ENCODE results near the gene LTBP1.
"Not testable (repeated sequence)": the region's sequence is repeated elsewhere in the genome, so short reads cannot be mapped to it uniquely, and the experiment has no call there.

The LTBP1 gene

GRCh38 chr2:33153008-33153407 is 206.3 kb downstream of the LTBP1 start:
- DNase-seq = no peak

GRCh38 chr2:33158482-33159003 is 211.8 kb downstream of the LTBP1 start:
- DNase-seq = no peak

GRCh38 chr2:33160191-33160590 is 213.4 kb downstream of the LTBP1 start:
- no peak for DNase-seq

GRCh38 chr2:33166287-33166881 is 219.6 kb downstream of the LTBP1 start:
- DNase-seq = no peak

- DNase-seq = no peak
These were observed 221.0 kb downstream of the LTBP1 start for GRCh38 chr2:33167622-33168245.

GRCh38 chr2:33168425-33168824 is 221.7 kb downstream of the LTBP1 start:
- no peak for DNase-seq

GRCh38 chr2:33168922-33169321 is 222.2 kb downstream of the LTBP1 start:
- DNase-seq = no peak

GRCh38 chr2:33170251-33170650 is 223.5 kb downstream of the LTBP1 start:
- DNase-seq = not testable (repeated sequence)

GRCh38 chr2:33177627-33178026 is 230.9 kb downstream of the LTBP1 start:
- DNase-seq = no peak

GRCh38 chr2:33178209-33178608 is 231.5 kb downstream of the LTBP1 start:
- DNase-seq = no peak

- no peak for DNase-seq
These were observed 234.2 kb downstream of the LTBP1 start for GRCh38 chr2:33180915-33181314.

- DNase-seq = no peak
These were observed 234.7 kb downstream of the LTBP1 start for GRCh38 chr2:33181466-33181865.

GRCh38 chr2:33184041-33184440 is 237.3 kb downstream of the LTBP1 start:
- no peak for DNase-seq

GRCh38 chr2:33186937-33187336 is 240.2 kb downstream of the LTBP1 start:
- DNase-seq = no peak

GRCh38 chr2:33188799-33189198 is 242.0 kb downstream of the LTBP1 start:
- no peak for DNase-seq

- no peak for DNase-seq
These were observed 243.7 kb downstream of the LTBP1 start for GRCh38 chr2:33190393-33190937.

- no peak for DNase-seq
These were observed 249.1 kb downstream of the LTBP1 start for GRCh38 chr2:33195891-33196290.

- no peak for DNase-seq
These were observed 249.9 kb downstream of the LTBP1 start for GRCh38 chr2:33196700-33197099.

- no peak for DNase-seq
These were observed 250.6 kb downstream of the LTBP1 start for GRCh38 chr2:33197198-33197938.

- no peak for DNase-seq
These were observed 256.1 kb downstream of the LTBP1 start for GRCh38 chr2:33202641-33203522.

GRCh38 chr2:33204945-33205344 is 258.2 kb downstream of the LTBP1 start:
- no peak for DNase-seq

GRCh38 chr2:33205693-33206434 is 259.1 kb downstream of the LTBP1 start:
- no peak for DNase-seq

Measured in CD4-positive, alpha-beta T cell treated with Interleukin-4 for 4 hours (primary cell).